Measurements from ENCODE around the gene ADGRE2. TPM values are rescaled to one million over a fixed set of nuclear protein-coding genes. Genes with fewer than 3 reads are reported as not detected.

The ADGRE2 gene
- total and polyA plus RNA-seq, 7 experiments from 2014 or later = 0.07 to 66.6 (median 0.62) TPM

- no peak overlapping the region for H3K27ac Mint-ChIP-seq
- Histone ChIP-seq H3K4me3 (ENCODE audit: low read length) (no peak overlapping the region), H3K36me3 (ENCODE audit: control insufficient read depth in 2 of 3, insufficient read depth in 3 of 3, low read length in 3 of 3) (no peaks in the 10 kb centered on the region), H3K9me3 (ENCODE audit: control insufficient read depth in 2 of 3, low read length in 3 of 3) (no peaks in the 10 kb centered on the region), H3K27me3 (ENCODE audit: control insufficient read depth in 2 of 2, insufficient read depth in 2 of 2, low read length in 2 of 2) (no peaks in the 10 kb centered on the region), H3K4me1 (ENCODE audit: control insufficient read depth in 2 of 2, insufficient read depth in 2 of 2, low read length in 2 of 2) (peaks cover 6 to 16% of the 10 kb centered on the region in 2 donors), H3K27ac (ENCODE audit: low read depth, low read length) (no peak overlapping the region)
- H3K4me3 Mint-ChIP-seq = no peak overlapping the region
- ChIA-PET POLR2A (interaction anchor here (1.0 kb wide), 1 partner anchor 132 kb away, joined by 4 read pairs; no protein-coding TSS in a partner anchor), CTCF (interaction anchor here (1.1 to 7.7 kb wide), 2 partner anchors 113 to 131 kb away, joined by 3 to 60 read pairs; partner anchors contain the start of gene NDUFB7)
- DNase-seq (peak in 5 of 9 donors; percentile 9 to 23 (median 11)), ATAC-seq (no peak)
- H3K9me3 Mint-ChIP-seq = no peaks in the 10 kb centered on the region
- peaks cover 0 to 6% (median 5%) of the 10 kb centered on the region in 5 donors for H3K27me3 Mint-ChIP-seq
- peaks cover 0 to 20% (median 17%) of the 10 kb centered on the region in 7 donors for H3K4me1 Mint-ChIP-seq
- intact Hi-C loops (cut with micrococcal nuclease) = loop anchor here in 1 of 2 donors (1.0 to 10.0 kb wide), 5 partner anchors 112 to 942 kb away; partner anchors contain the start of genes ASF1B, MISP3 and PKN1
- no peaks in the 10 kb centered on the region for H3K36me3 Mint-ChIP-seq
Observed at GRCh38 chr19:14686411-14686810, 91.9 kb downstream of the ADGRE2 start.

- DNase-seq (no peak), ATAC-seq (peak; percentile 87)
- ChIA-PET CTCF (interaction anchor here (0.6 kb wide), 1 partner anchor 567 kb away, joined by 3 read pairs; no protein-coding TSS in a partner anchor), POLR2A (no interaction called here)
- H3K9me3 ChIP-seq (ENCODE audit: control insufficient read depth in 2 of 3, low read length in 3 of 3) = no peaks in the 10 kb centered on the region
- H3K4me3 ChIP-seq (ENCODE audit: low read length) = no peak overlapping the region
- no peaks in the 10 kb centered on the region for H3K27me3 ChIP-seq (ENCODE audit: control insufficient read depth in 2 of 2, insufficient read depth in 2 of 2, low read length in 2 of 2)
- no peak overlapping the region for H3K27ac ChIP-seq (ENCODE audit: low read depth, low read length)
- H3K4me1 Mint-ChIP-seq = peaks cover 0 to 4% (median 0%) of the 10 kb centered on the region in 7 donors
- no peaks in the 10 kb centered on the region for H3K36me3 ChIP-seq (ENCODE audit: control insufficient read depth in 2 of 3, insufficient read depth in 3 of 3, low read length in 3 of 3)
- H3K36me3 Mint-ChIP-seq = no peaks in the 10 kb centered on the region
- no peaks in the 10 kb centered on the region for H3K9me3 Mint-ChIP-seq
- peaks cover 0 to 6% (median 3%) of the 10 kb centered on the region in 5 donors for H3K27me3 Mint-ChIP-seq
- H3K4me3 Mint-ChIP-seq = no peak overlapping the region
- no peaks in the 10 kb centered on the region for H3K4me1 ChIP-seq (ENCODE audit: control insufficient read depth in 2 of 2, insufficient read depth in 2 of 2, low read length in 2 of 2)
- no peak overlapping the region for H3K27ac Mint-ChIP-seq
- intact Hi-C loops (cut with micrococcal nuclease) = loop anchor here in 1 of 2 donors (10.0 kb wide), 1 partner anchor 939 kb away; a partner anchor contains a TSS
Observed at GRCh38 chr19:14683439-14683838, 94.9 kb downstream of the ADGRE2 start.

Other genes with a start within 250 kb of the ADGRE2 start
- 100 to 1,000 TPM; 123 to 218 (median 150) TPM for gene TECR, start 249.0 kb downstream of the ADGRE2 start, total RNA-seq
- 100 to 1,000 TPM; 290 to 325 TPM for gene TECR, start 249.0 kb downstream of the ADGRE2 start, polyA plus RNA-seq
- gene NDUFB7, start 206.5 kb downstream of the ADGRE2 start, total RNA-seq = 100 to 1,000 TPM in 1 of 5 experiments, 10 to 100 TPM in 4; 50.6 to 129 (median 63.4) TPM
- 100 to 1,000 TPM; 194 to 210 TPM for gene NDUFB7, start 206.5 kb downstream of the ADGRE2 start, polyA plus RNA-seq
- gene CLEC17A, start 195.5 kb downstream of the ADGRE2 start, total RNA-seq = under 1 TPM in 1 of 5 experiments, not detected in 4; 0.83 TPM
- under 1 TPM; 0.13 TPM for gene CLEC17A, start 195.5 kb downstream of the ADGRE2 start, polyA plus RNA-seq
- 1 to 10 TPM in 2 of 5 experiments, not detected in 3; 1.0 to 4.9 TPM for gene ADGRE3, start 103.7 kb downstream of the ADGRE2 start, total RNA-seq
- gene ADGRE3, start 103.7 kb downstream of the ADGRE2 start, polyA plus RNA-seq = not detected
- gene ZNF333, start 88.5 kb downstream of the ADGRE2 start, total RNA-seq = 10 to 100 TPM; 15.4 to 56.3 (median 34.7) TPM
- 10 to 100 TPM in 1 of 2 donors, 1 to 10 TPM in 1; 9.1 to 10.0 TPM for gene ZNF333, start 88.5 kb downstream of the ADGRE2 start, polyA plus RNA-seq
- not detected for gene OR7A5, start 56.6 kb upstream of the ADGRE2 start, total RNA-seq
- gene OR7A5, start 56.6 kb upstream of the ADGRE2 start, polyA plus RNA-seq = not detected
- gene OR7C1, start 56.6 kb upstream of the ADGRE2 start, total RNA-seq = not detected
- not detected for gene OR7C1, start 56.6 kb upstream of the ADGRE2 start, polyA plus RNA-seq
- not detected for gene OR7A10, start 70.4 kb upstream of the ADGRE2 start, total RNA-seq
- gene OR7A10, start 70.4 kb upstream of the ADGRE2 start, polyA plus RNA-seq = not detected
- gene OR7A17, start 107.6 kb upstream of the ADGRE2 start, total RNA-seq = not detected
- not detected for gene OR7A17, start 107.6 kb upstream of the ADGRE2 start, polyA plus RNA-seq
- not detected for gene OR7C2, start 162.9 kb upstream of the ADGRE2 start, total RNA-seq
- not detected for gene OR7C2, start 162.9 kb upstream of the ADGRE2 start, polyA plus RNA-seq
- gene SLC1A6, start 201.3 kb upstream of the ADGRE2 start, total RNA-seq = not detected
- gene SLC1A6, start 201.3 kb upstream of the ADGRE2 start, polyA plus RNA-seq = not detected

Measured in naive thymus-derived CD4-positive, alpha-beta T cell (primary cell).